MM.1S (cell line): ENCODE results near the gene SLC16A12.

ENCODE experiments used
- DNase-seq: peaks from one replicate; pipeline ENCODE4 v3.0.0-alpha.2; 2015
- H2AFZ ChIP-seq: fragments of 300-600 bp; sonication (generic); 2 replicates; pipeline ENCODE4 v1.6.0; 2016; ENCODE audit warnings: antibody characterized with exemption, low read length
- H3F3A ChIP-seq: fragments of 300-600 bp; sonication (generic); 2 replicates; pipeline ENCODE4 v1.6.1; 2016; ENCODE audit warnings: mild to moderate bottlenecking, antibody characterized with exemption, low read length, moderate library complexity, mixed read lengths; ENCODE audit not compliant: insufficient read depth
- H3K27ac ChIP-seq: fragments of 300-600 bp; sonication (generic); 2 replicates; pipeline ENCODE4 v1.5.1; 2016; ENCODE audit warnings: mild to moderate bottlenecking, low read length
- H3K27me3 ChIP-seq: fragments of 300-600 bp; sonication (generic); replicated peaks from 2 replicates; pipeline ENCODE4 v1.6.0; 2016; ENCODE audit warnings: low read length; ENCODE audit not compliant: insufficient read depth
- H3K36me3 ChIP-seq: fragments of 300-600 bp; sonication (generic); replicated peaks from 2 replicates; pipeline ENCODE4 v1.6.1; 2016; ENCODE audit warnings: mild to moderate bottlenecking, low read length, mixed read lengths; ENCODE audit not compliant: insufficient read depth
- H3K4me1 ChIP-seq: fragments of 300-600 bp; sonication (generic); 2 replicates; pipeline ENCODE4 v1.6.1; 2016; ENCODE audit warnings: low read length, mixed read lengths
- H3K4me2 ChIP-seq: fragments of 300-600 bp; sonication (generic); 2 replicates; pipeline ENCODE4 v1.6.0; 2016; ENCODE audit warnings: low read depth, low read length
- H3K4me3 ChIP-seq: fragments of 300-600 bp; sonication (generic); 2 replicates; pipeline ENCODE4 v1.5.1; 2016; ENCODE audit warnings: low read length, mixed read lengths
- H3K79me2 ChIP-seq: fragments of 300-600 bp; sonication (generic); 2 replicates; pipeline ENCODE4 v1.6.1; 2016; ENCODE audit warnings: mixed run types, low read length, mixed read lengths
- H3K9ac ChIP-seq: fragments of 300-600 bp; sonication (generic); 2 replicates; pipeline ENCODE4 v1.6.1; 2016; ENCODE audit warnings: low read length, mixed read lengths
- H3K9me2 ChIP-seq: fragments of 300-600 bp; sonication (generic); replicated peaks from 2 replicates; pipeline ENCODE4 v1.6.1; 2016; ENCODE audit warnings: mild to moderate bottlenecking, low read length, mixed read lengths; ENCODE audit not compliant: insufficient read depth
- H3K9me3 ChIP-seq: fragments of 300-600 bp; sonication (generic); replicated peaks from 2 replicates; pipeline ENCODE4 v1.6.1; 2016; ENCODE audit warnings: mild to moderate bottlenecking, low read length, mixed read lengths; ENCODE audit not compliant: insufficient read depth
- H4K20me1 ChIP-seq: fragments of 300-600 bp; sonication (generic); 2 replicates; pipeline ENCODE4 v1.6.1; 2016; ENCODE audit warnings: mild to moderate bottlenecking, low read length, moderate library complexity, mixed read lengths; ENCODE audit not compliant: insufficient read depth
- CTCF ChIP-seq: fragments of 300-600 bp; sonication (generic); IDR thresholded peaks from 2 replicates; pipeline ENCODE4 v1.5.1; 2016; ENCODE audit warnings: antibody characterized with exemption, low read length, mixed read lengths
- EZH2 ChIP-seq: fragments of 300-600 bp; sonication (generic); optimal IDR thresholded peaks from 2 replicates; pipeline ENCODE3; 2017; ENCODE audit warnings: low read depth, mild to moderate bottlenecking, antibody characterized with exemption, low read length, mixed read lengths
- EZH2phosphoT487 ChIP-seq: fragments of 300-600 bp; sonication (generic); IDR thresholded peaks from 2 replicates; pipeline ENCODE4 v1.6.1; 2018; ENCODE audit warnings: antibody characterized with exemption, low read length

Gene SLC16A12

GRCh38 chr10:89479771-89480446, 55.5 kb downstream of the SLC16A12 start:
- no peak overlapping the region for H3K9ac ChIP-seq
- H3K27ac ChIP-seq = no peak overlapping the region
- no peak overlapping the region for H3K4me2 ChIP-seq
- H3K9me2 ChIP-seq = no peaks in the 10 kb centered on the region
- H3K36me3 ChIP-seq = no peaks in the 10 kb centered on the region
- H3K79me2 ChIP-seq = no peaks in the 10 kb centered on the region
- H3K9me3 ChIP-seq = no peaks in the 10 kb centered on the region
- H3K27me3 ChIP-seq = no peaks in the 10 kb centered on the region
- H2AFZ ChIP-seq = no peak overlapping the region
- no peaks in the 10 kb centered on the region for H3F3A ChIP-seq
- TF ChIP-seq CTCF = no peak
- no peak for TF ChIP-seq EZH2
- no peak for TF ChIP-seq EZH2phosphoT487
- no peak for DNase-seq
- H3K4me1 ChIP-seq = peaks cover 12% of the 10 kb centered on the region
- no peaks in the 10 kb centered on the region for H4K20me1 ChIP-seq
- no peak overlapping the region for H3K4me3 ChIP-seq

GRCh38 chr10:89478739-89479654, 56.4 kb downstream of the SLC16A12 start:
- Histone ChIP-seq H2AFZ (no peak overlapping the region), H3K9ac (no peak overlapping the region), H3F3A (no peaks in the 10 kb centered on the region), H3K4me2 (no peak overlapping the region), H3K4me3 (no peak overlapping the region), H3K79me2 (no peaks in the 10 kb centered on the region), H3K27ac (no peak overlapping the region), H3K4me1 (peaks cover 12% of the 10 kb centered on the region), H4K20me1 (no peaks in the 10 kb centered on the region), H3K9me2 (no peaks in the 10 kb centered on the region), H3K27me3 (no peaks in the 10 kb centered on the region), H3K36me3 (no peaks in the 10 kb centered on the region), H3K9me3 (no peaks in the 10 kb centered on the region)
- TF ChIP-seq CTCF = no peak
- TF ChIP-seq EZH2phosphoT487 = no peak
- no peak for TF ChIP-seq EZH2
- no peak for DNase-seq

GRCh38 chr10:89478085-89478738, 57.2 kb downstream of the SLC16A12 start:
- Histone ChIP-seq H3K9ac (no peak overlapping the region), H4K20me1 (no peaks in the 10 kb centered on the region), H3K4me2 (peak overlapping the region; percentile 32), H3K36me3 (no peaks in the 10 kb centered on the region), H3K9me3 (no peaks in the 10 kb centered on the region), H2AFZ (no peak overlapping the region), H3K9me2 (no peaks in the 10 kb centered on the region), H3K27ac (no peak overlapping the region), H3F3A (no peaks in the 10 kb centered on the region), H3K4me1 (peaks cover 12% of the 10 kb centered on the region), H3K79me2 (no peaks in the 10 kb centered on the region), H3K4me3 (no peak overlapping the region), H3K27me3 (no peaks in the 10 kb centered on the region)
- TF ChIP-seq CTCF (no peak), EZH2phosphoT487 (no peak), EZH2 (no peak)
- DNase-seq = peak; percentile 37
